Superior temporal gyrus (tissue), 1 donor: Measurements from ENCODE around the gene HIVEP3.
"Not testable (repeated sequence)": the region's sequence is repeated elsewhere in the genome, so short reads cannot be mapped to it uniquely, and the experiment has no call there.

Source experiments
- DNase-seq: peaks from one replicate; pipeline ENCODE4 v3.0.0-alpha.2; 2016; ENCODE audit errors: extremely low spot score

Gene HIVEP3

GRCh38 chr1:41712695-41713094 is 206.0 kb downstream of the HIVEP3 start:
- DNase-seq = no peak

- no peak for DNase-seq
Observed at GRCh38 chr1:41712081-41712480, 206.6 kb downstream of the HIVEP3 start.

GRCh38 chr1:41711581-41711980 is 207.1 kb downstream of the HIVEP3 start:
- peak; percentile 27 for DNase-seq

DNA sequence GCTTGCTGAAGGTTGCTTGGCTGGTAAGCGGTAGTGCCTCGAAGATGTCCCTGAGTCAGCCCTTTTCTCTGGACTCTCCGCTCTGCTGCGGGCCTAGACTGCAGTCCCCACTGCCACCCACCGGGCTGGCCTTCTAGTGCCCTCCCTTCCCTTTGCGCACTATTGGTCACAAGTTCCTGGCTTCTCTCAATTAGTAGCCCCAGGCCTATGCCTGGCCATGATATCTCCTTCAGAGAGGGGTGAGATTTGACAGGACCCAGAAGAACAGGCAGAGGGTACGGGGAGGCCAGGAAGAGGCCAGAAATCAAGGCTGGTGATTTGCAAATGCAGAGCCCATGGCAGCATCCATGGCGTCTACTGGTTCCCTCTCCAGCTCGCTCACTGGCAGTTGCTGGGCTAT is 207.7 kb downstream of the HIVEP3 start:
- no peak for DNase-seq

DNA sequence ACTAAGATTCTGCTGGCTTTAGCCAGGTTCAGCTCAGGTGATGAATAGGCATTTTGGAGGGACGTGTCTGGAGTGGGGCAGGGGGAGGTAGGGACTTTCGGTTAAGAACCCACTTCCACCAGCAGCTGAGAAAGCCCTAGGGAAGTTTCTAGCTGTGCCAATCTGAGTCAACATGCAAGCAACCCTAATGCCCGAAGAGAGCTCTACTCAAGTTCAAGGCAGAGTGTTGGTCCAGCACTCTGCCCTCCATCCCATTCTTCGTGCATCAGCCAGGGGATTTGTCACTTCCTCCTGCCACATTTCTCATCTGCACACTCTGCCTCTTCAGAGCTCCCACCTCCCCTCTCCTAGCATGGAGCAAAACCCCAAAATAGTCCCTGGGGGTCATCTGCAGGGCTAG is 208.8 kb downstream of the HIVEP3 start:
- no peak for DNase-seq

DNA sequence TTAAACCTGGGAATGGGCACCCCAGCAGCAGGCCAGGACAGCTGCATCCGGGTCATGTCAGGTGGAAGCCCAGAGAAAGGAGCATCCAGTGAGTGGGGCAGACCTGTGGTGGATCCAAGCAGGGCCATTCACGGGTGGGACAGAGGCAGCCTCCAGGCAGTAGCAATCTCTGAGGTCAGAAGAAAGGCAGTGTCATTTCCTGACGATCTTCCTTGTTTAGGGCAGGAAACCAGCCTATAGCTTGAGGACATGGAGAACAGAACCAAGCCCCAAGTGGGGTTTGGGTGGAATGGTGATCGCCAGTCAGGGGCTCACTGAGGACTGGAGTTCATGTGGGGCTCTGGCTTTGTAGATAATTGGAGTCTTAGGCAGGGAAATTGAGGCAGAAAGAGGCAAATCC is 209.4 kb downstream of the HIVEP3 start:
- DNase-seq = no peak

DNA sequence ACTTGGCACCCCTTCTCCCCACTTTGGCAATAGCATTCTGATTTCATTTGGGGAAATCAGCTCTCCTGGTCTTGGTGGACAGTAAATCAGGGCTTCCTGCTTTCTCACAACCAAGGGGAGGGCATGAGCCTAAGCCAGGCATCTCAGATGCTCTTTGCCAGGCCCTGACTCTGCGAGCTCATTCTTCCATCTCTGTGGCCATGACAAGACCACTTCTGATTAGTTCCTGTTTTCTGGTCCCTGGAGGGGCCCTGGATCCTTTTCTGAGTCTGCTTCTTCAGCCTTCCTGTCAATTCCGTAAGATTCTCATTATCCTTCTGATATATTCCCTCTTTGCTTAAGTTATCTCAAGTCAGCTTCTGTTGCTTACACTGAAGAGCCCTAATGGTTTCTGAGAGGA is 210.4 kb downstream of the HIVEP3 start:
- no peak for DNase-seq

DNA sequence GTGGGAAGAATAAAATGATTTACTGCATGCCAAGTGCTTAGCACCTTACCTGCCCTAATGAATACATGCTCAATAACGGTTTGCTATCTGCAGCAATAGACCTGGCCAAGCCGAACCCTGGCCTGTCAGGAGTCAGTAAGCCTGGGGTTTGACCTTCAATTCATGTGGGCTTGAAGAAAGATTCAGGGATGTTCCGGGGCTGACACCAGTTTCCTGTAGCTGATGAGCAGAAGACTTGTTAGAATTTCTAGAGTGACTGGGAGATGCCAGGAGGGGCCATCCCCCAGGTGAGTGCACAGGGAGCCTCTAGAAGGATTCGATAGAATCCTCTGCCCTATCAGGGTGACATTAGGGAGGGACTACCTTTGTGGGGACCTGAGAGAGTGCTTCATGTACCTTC is 210.9 kb downstream of the HIVEP3 start:
- DNase-seq = no peak

GRCh38 chr1:41705798-41706197 is 212.9 kb downstream of the HIVEP3 start:
- no peak for DNase-seq

GRCh38 chr1:41704196-41704595 is 214.5 kb downstream of the HIVEP3 start:
- no peak for DNase-seq

GRCh38 chr1:41702771-41703170 is 216.0 kb downstream of the HIVEP3 start:
- DNase-seq = no peak

DNA sequence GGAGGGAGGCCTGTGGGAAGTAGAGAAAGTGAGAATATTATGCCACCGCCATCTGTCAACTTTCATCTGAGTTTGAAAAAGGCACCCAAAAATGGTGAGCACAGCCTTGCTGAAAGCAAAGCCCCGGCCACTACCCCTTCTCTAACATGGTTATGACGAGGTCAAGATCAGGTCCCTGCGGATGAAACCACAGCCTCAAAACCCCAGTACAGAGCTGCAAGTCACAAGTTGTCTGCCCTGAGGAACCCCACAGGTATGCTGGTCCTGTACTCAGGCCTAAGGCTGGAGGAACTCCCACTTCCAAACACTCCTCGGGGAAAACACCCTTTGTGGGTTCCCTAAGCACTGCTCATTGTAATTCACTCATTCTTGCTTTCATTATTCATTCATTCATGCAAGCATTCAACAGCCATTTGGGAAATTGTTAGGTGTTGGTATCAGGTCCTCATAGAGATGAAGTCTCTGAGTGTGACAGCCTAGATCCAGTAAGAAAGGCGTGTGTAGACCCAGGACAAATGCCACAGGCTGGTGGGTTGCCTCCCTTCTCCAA is 217.7 kb downstream of the HIVEP3 start:
- DNase-seq = no peak

DNA sequence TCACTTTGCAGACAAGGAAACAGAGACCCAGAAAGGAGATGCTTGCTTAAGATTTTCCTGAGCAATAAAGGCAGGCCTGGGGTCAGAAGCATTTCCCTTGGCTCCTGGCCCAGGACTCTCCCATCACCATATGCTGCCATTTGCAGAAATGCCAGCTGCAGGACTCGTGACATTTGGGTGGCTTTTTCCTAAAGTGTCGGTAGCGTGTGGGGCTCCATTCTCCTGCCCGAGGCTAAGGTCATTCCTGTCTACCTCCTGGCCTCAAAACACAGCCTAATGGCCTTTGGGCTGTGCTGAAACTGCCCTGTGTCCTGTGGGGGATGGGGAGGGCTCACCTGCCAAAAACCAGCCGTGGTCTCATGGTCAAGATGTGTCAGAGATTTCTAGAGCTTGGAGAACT is 218.1 kb downstream of the HIVEP3 start:
- DNase-seq = no peak

DNA sequence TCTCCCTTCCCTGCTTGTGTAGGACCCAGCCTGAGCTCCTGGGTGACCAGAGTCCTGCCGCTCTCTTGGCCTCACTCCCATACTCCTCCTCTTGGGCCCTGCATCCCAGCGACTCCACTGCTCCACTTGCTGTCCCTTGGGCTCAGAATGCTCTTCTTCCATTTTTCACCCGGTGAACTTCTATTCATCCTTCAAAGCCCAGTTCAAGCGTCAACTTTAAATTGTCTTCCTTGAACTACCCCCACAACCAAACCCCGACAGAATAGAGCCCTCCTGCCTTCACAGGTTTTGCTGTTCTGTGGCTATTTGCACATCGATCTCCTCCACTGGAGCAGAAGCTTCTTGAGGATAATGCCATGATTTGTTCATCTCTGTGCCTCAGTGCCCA is 218.9 kb downstream of the HIVEP3 start:
- DNase-seq = no peak

DNA sequence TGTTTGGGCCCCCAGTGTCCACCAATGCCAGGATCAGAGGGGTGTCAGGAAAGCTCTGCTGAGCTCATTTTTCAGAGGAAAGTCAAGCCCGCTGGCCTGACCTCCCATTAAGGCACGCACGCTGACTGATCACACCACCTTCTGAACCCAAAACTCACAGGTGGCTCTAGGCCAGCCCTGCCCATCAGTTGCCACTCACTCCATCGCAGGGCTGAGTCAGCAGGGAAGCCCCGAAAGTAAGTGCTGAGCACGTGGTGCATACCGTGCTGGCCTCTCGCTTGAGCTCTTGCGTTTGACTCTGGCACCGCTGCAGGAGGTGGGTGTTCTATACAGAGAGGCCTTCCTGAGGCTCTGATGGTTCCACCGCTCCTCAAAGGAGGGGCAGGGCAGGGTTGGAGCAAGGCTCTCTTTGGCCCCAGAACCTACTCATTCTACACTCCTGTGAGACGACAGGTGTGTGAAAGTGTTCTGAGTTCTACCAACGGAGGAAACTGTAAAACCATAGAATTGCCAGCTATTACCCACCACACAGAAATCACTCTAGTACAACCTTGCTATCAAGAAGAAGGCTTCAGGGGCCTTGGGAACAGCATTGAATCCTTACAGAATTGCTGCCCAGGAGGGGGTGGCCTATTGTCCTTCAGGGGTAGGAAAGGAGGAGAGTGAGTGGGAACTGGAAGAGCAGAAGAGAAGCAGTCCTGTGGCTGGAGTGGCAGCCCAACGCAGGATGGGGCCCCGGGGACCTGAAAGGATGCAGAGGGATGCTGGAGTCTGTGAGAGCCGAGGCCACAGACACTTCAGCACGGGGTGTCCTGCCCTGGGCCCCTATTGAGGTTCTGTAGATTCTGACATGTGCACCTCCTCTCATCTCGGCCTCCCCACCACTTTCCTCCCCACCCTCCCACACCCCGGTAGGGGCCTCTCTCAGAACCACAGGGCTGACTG is 219.5 kb downstream of the HIVEP3 start:
- DNase-seq = no peak

DNA sequence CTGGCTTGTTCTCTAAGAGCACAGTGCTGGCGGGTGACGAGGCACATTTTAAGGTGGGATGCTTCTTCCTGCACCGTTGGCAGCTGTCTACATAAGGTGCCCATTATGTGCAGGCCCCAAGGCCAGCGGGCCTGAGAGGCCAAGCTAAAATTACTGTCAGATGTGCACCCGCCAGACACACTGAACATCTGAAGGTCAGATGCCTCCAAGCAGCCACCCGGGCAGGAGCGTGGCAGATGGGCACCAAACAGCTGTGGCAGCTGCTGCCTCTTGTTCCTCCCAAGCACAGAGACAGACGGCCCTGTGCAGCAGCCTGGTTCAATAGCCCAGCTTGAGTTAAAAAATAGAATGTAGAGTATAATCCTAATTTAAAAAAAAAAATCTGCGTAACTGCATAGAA is 222.3 kb downstream of the HIVEP3 start:
- no peak for DNase-seq

DNA sequence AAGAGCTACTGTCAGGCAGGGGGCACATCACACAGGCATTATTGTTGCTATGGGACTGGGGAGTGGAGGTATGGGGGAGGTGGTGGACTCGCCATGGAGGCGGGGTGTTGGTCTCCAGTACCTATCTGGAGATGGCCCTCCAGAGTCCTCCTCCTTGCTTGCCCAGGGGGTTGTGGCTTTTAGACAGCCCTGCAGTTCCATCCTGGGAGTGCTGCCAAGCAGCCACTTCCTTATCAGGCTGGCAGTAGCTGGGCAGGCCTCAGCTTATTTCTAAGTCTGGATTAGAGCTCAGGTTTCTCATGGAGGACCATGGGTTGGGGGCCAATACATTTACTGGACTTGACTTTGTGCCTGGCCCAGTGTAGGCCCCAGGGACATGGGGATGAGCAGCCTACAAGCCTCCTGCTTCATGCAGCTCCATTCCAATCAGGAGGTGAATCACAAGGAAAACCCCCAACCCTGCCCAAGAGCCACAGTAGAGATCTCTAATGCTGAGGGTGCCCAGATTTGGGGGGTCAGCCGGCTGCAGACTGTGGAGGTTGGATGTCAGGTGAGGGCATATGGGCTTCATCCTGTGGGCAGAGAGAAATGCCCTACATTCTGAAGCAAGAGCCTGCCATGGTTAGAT is 223.5 kb downstream of the HIVEP3 start:
- no peak for DNase-seq

DNA sequence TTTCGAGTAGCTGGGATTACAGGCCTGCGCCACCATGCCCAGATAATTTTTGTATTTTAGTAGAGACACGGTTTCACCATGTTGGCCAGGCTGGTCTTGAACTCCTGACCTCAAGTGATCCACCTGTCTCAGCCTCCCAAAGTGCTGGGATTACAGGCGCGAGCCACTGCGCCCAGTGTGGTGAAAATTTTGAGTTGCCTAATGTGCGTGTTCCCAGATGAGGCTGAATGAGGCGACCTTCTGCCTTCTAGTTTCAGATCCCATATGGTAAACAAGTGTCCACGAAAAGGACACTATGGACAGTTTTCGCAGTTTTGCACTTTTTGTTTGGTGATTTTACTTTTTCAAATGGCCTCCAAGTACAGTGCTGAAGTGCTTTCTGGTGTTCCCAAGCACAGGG is 226.8 kb downstream of the HIVEP3 start:
- DNase-seq = not testable (repeated sequence)

DNA sequence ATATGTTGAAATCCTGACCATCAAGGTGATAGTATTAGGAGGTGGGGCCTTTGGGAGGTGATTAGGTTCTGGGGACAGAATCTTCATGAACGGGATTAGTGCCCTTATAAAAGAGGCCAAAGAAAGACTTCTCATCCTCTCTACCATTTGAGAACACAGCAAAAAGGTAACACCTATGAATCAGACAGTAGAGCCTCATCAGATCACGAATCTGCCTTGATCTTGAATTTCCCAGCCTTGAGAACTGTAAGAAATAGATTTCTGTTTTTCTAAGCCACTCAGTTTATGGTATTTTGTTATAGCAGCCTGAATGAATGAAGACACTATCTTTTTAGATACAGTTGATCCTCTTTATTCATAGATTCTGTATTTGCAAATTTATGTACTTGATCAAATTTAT is 227.3 kb downstream of the HIVEP3 start:
- no peak for DNase-seq

DNA sequence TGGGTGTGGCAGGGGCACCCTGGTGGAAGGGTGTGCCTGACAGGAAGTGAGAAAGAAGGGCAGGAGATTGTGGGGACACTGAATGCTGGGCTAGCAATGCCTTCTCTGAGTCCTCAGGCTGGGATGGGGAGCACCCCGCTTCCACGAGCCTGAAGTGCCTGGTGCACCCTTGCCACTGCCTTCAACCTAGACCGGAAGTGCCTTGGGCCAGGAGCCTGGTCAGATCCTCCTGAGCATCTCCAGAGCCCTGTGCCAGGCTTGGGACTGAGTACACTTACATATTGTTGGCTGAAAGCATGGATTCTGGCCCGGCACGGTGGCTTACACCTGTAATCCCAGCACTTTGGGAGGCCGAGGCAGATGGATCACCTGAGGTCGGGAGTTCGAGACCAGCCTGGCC is 228.4 kb downstream of the HIVEP3 start:
- no peak for DNase-seq

DNA sequence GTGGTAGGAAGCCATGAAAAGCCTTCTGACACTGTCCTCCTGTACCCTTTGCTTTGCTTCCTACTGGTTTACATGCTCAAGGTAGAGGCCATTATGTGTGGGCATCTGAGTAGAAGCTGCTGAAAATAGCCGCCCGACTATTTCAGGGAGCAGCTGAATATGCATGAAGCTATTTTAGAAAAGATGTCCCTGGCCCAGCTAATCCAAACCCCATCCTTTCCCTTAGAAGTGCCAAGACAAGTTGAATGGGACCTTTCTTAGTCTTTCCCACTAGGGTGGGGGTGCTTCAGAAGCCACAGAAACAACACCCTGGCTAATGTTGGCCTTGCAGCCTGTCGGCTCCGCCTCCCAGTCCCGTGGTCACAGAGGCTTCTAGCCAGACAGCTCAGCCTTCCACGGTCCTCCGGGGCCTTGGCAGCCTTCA is 229.2 kb downstream of the HIVEP3 start:
- peak; percentile 58 for DNase-seq

DNA sequence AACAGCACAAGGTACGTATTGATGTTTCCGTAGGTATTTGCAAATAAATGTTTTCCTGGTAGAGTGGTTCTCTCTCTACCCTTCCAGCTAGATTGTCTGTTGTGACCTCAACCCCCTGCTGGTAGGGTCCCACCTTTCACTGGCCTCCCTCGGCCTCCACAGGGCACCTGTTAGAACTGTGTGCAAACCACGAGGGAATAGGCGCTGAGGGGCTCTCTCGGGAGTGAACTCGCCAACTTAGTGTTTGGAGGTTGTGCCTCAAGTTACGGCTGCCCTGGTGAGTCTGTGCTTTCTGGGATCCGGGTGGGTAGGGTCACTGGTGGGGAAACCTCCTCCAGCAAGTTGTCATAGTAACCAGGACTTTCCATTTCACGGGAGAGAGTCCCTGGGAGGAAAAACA is 229.6 kb downstream of the HIVEP3 start:
- no peak for DNase-seq

DNA sequence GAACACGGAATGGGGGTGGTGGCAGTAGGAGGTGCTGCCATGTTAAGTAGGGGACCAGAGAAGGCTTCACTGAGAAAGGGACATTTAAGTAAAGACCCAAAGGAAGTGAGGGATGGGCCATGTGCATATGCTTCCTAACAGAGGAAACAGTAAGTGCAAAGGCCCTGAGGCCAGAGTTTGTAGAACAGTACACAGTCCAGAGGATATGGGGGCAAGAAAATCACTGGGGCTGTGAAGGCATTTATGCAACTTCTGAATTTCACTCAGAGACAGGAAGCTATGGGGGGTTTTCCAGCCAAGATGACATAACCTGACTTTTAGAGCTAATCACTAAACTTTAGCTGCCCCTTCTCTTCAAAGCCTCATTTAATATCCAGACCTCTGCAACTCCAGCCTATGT is 231.7 kb downstream of the HIVEP3 start:
- DNase-seq = no peak
